HepG2 (cell line): Measurements from ENCODE around the gene PAN3. TPM values are rescaled to one million over a fixed set of nuclear protein-coding genes. Genes with fewer than 3 reads are reported as not detected.

Experiments used
- ATAC-seq: fragments of 200-7000 bp; cut with Tn5 transposase; 3 replicates; pipeline ENCODE4 v1.9.1; 2020; ENCODE audit warnings: mild to moderate bottlenecking, moderate library complexity
- BruUV-seq: library from RNA; stranded (reverse); fragments of 400-500 nt; replicated peaks from 2 replicates; lab custom pipeline; 2021; lab: Mats Ljungman, UMichigan
- CTCF ChIA-PET: fragments of 300-600 bp; formaldehyde crosslinking; extraction: SDS; loops from one replicate; lab custom pipeline; 2021; ENCODE audit warnings: low total read pairs, inconsistent platforms, low intra/inter-chr PET ratio; lab: Yijun Ruan, JAX
- POLR2A ChIA-PET: fragments of 350-600 bp; sonication (Branson Sonifier 250); formaldehyde crosslinking; loops from one replicate; lab custom pipeline; 2020; ENCODE audit warnings: antibody characterized with exemption, inconsistent platforms; lab: Yijun Ruan, JAX
- DNase-seq: peaks from one replicate; pipeline ENCODE4 v3.0.0-alpha.2; 2015; ENCODE audit warnings: low spot score
- FAIRE-seq: peaks from 3 replicates; lab custom pipeline; 2011; peaks lifted over from hg19 to GRCh38; lab: Jason Lieb, UNC
- H2AFZ ChIP-seq: one replicate; pipeline ENCODE4 v1.6.1; 2011; ENCODE audit warnings: low read length, inconsistent platforms
- H3K27ac ChIP-seq: fragments of 300-600 bp; 3 replicates; pipeline ENCODE4 v1.8.0; 2011; ENCODE audit warnings: mixed run types, mild to moderate bottlenecking, mixed read lengths, low read length, inconsistent platforms; ENCODE audit not compliant: insufficient read depth; ENCODE audit errors: extremely low read length
- H3K27me3 ChIP-seq, 2 experiments: fragments of 200-600 bp in 1 of 2; 2 replicates in 1 of 2; 3 replicates in 1 of 2; pipeline versions ENCODE4 v1.6.0 to v1.8.0; 2011; ENCODE audit warnings: low read length in 2 of 2, mild to moderate bottlenecking in 2 of 2, moderate library complexity in 2 of 2, inconsistent platforms in 1 of 2; ENCODE audit not compliant: insufficient read depth in 2 of 2, control insufficient read depth in 1 of 2
- H3K36me3 ChIP-seq, 2 experiments: fragments of 200-600 bp in 1 of 2; replicated peaks in 1 of 2; 2 replicates in 1 of 2; 3 replicates in 1 of 2; pipeline versions ENCODE4 v1.5.1 to v1.8.0; 2011; ENCODE audit warnings: low read length in 2 of 2, inconsistent platforms in 1 of 2; ENCODE audit not compliant: insufficient read depth in 2 of 2, control insufficient read depth in 1 of 2
- H3K4me1 ChIP-seq: 2 replicates; pipeline ENCODE4 v1.5.1; 2012; ENCODE audit warnings: low read length, inconsistent platforms; ENCODE audit not compliant: insufficient read depth
- H3K4me2 ChIP-seq: 2 replicates; pipeline ENCODE4 v1.6.0; 2011; ENCODE audit warnings: low read depth, low read length, inconsistent platforms
- H3K4me3 ChIP-seq, 3 experiments: fragments of 200-600 bp in 1 of 3; sonication (generic), shearing (Covaris generic) in 1 of 3; replicated peaks in 1 of 3; 2 replicates each; pipeline ENCODE4 v1.5.1; 2011 to 2016; ENCODE audit warnings: low read length in 3 of 3, inconsistent platforms in 2 of 3, low read depth in 2 of 3, mild to moderate bottlenecking in 2 of 3, control low read depth in 1 of 3, mixed read lengths in 1 of 3; ENCODE audit not compliant: insufficient read depth in 1 of 3
- H3K79me2 ChIP-seq: one replicate; pipeline ENCODE4 v1.6.1; 2011; ENCODE audit warnings: low read length, inconsistent platforms; ENCODE audit not compliant: insufficient read depth
- H3K9ac ChIP-seq: 2 replicates; pipeline ENCODE4 v1.6.0; 2011; ENCODE audit warnings: mild to moderate bottlenecking, low read depth, low read length, inconsistent platforms; ENCODE audit not compliant: insufficient read depth
- H3K9me3 ChIP-seq: 2 replicates; pipeline ENCODE4 v1.5.1; 2012; ENCODE audit warnings: mild to moderate bottlenecking, low read length
- H4K20me1 ChIP-seq: 2 replicates; pipeline ENCODE4 v1.6.0; 2011; ENCODE audit warnings: inconsistent platforms, mild to moderate bottlenecking, low read length, moderate library complexity; ENCODE audit not compliant: insufficient read depth
- ARNT ChIP-seq: fragments of 450-650 bp; IDR thresholded peaks from 2 replicates; pipeline ENCODE4 v1.6.1; 2017
- BATF2 ChIP-seq: sonication (generic); formaldehyde crosslinking; IDR thresholded peaks from 2 replicates; pipeline ENCODE4 v1.8.0; 2022; ENCODE audit warnings: mild to moderate bottlenecking, missing genetic modification reagents, moderate library complexity
- CREB3 ChIP-seq: sonication (generic); formaldehyde crosslinking; IDR thresholded peaks from 2 replicates; pipeline ENCODE4 v1.5.0; 2020; ENCODE audit warnings: missing genetic modification reagents
- FOXK2 ChIP-seq: fragments of 450-650 bp; IDR thresholded peaks from 2 replicates; pipeline ENCODE4 v1.6.1; 2016
- HIVEP1 ChIP-seq: sonication (generic); formaldehyde crosslinking; IDR thresholded peaks from 2 replicates; pipeline ENCODE4 v1.4.0; 2020; ENCODE audit warnings: mild to moderate bottlenecking, missing genetic modification reagents
- KLF11 ChIP-seq: IDR thresholded peaks from 2 replicates; pipeline ENCODE4 v1.6.1; 2016; ENCODE audit warnings: missing compliant biosample characterization
- MXI1 ChIP-seq: IDR thresholded peaks from 3 replicates; pipeline ENCODE4 v1.6.1; 2012; ENCODE audit warnings: low read depth, low read length, inconsistent platforms, borderline replicate concordance
- RBM22 ChIP-seq: fragments of 200-400 bp; formaldehyde crosslinking; optimal IDR thresholded peaks from 2 replicates; pipeline ENCODE3; 2017; ENCODE audit warnings: mild to moderate bottlenecking, low read length, moderate library complexity
- REXO4 ChIP-seq: sonication (generic); formaldehyde crosslinking; IDR thresholded peaks from 2 replicates; pipeline ENCODE4 v1.8.0; 2022; ENCODE audit warnings: missing genetic modification reagents, mild to moderate bottlenecking, borderline replicate concordance
- SKI ChIP-seq: fragments of 450-650 bp; IDR thresholded peaks from one replicate; pipeline ENCODE4 v1.6.1; 2018; ENCODE audit warnings: mild to moderate bottlenecking; ENCODE audit not compliant: partially characterized antibody
- TCF12 ChIP-seq, 2 experiments: fragments of 450-650 bp in 1 of 2; sonication (generic) in 1 of 2; formaldehyde crosslinking in 1 of 2; IDR thresholded peaks; 2 replicates each; pipeline versions ENCODE4 v1.6.1 to v1.8.0; 2017 to 2022; ENCODE audit warnings: antibody characterized with exemption in 1 of 2, mild to moderate bottlenecking in 1 of 2, missing genetic modification reagents in 1 of 2, moderate library complexity in 1 of 2
- ZNF326 ChIP-seq: sonication (generic); formaldehyde crosslinking; IDR thresholded peaks from 2 replicates; pipeline ENCODE4 v1.4.0; 2020; ENCODE audit warnings: missing genetic modification reagents, borderline replicate concordance
- ZNF441 ChIP-seq: sonication (generic); formaldehyde crosslinking; IDR thresholded peaks from 2 replicates; pipeline ENCODE4 v1.7.0; 2021; ENCODE audit warnings: missing genetic modification reagents, borderline replicate concordance
- ZNF605 ChIP-seq: sonication (generic); formaldehyde crosslinking; IDR thresholded peaks from 2 replicates; pipeline ENCODE4 v1.8.0; 2022; ENCODE audit warnings: mild to moderate bottlenecking, missing genetic modification reagents
- ZNF703 ChIP-seq: sonication (generic); formaldehyde crosslinking; IDR thresholded peaks from 2 replicates; pipeline ENCODE4 v1.5.1; 2020; ENCODE audit warnings: missing genetic modification reagents, mild to moderate bottlenecking, moderate library complexity, borderline replicate concordance
- WGBS: methylation state at CpG from one replicate; pipeline ENCODE4 v1.1.6; 2017; ENCODE audit warnings: low lambda C conversion rate; 5-methylcytosine and 5-hydroxymethylcytosine counted together
- in situ Hi-C: cut with HindIII; loops from 2 replicates; pipeline ENCODE4 v1.10.0; 2017; ENCODE audit warnings: low pct_unique_long_range_greater_than_20kb; ENCODE audit not compliant: extremely low pct_ligation_motif_present
- intact Hi-C: fragments of 100-400 bp; cut with micrococcal nuclease; formaldehyde crosslinking; loops from one replicate; pipeline ENCODE4 v1.10.0; 2022; ENCODE audit not compliant: unreplicated experiment
- polyA plus RNA-seq, 8 experiments: library from polyadenylated mRNA; depleted of rRNA in 3 of 8; stranded (reverse) in 7 of 8; unstranded in 1 of 8; fragments of >200 nt; fragmentation: Illumina TruSeq in 4 of 8; extraction: Trizol in 4 of 8; gene quantifications; 2 replicates each; pipeline versions ENCODE4 v1.2.1 to v1.2.3, GENCODE V29; 2011 to 2016; ENCODE audit warnings: low read depth in 4 of 8, missing spikeins in 1 of 8, mixed read lengths in 1 of 8; ENCODE audit not compliant: insufficient read depth in 1 of 8
- total RNA-seq, 5 experiments: library from RNA; depleted of rRNA; stranded (reverse); fragments of >200 nt; fragmentation: Illumina TruSeq; extraction: Trizol; gene quantifications; 2 replicates each; pipeline ENCODE4 v1.2.3, GENCODE V29; 2016; ENCODE audit warnings: low read depth in 1 of 5

Gene PAN3
- total and polyA plus RNA-seq, 2 of the 13 experiments (the other 11 are each of a cell fraction or from before 2014, with no cell fraction given), result 9.7 to 10.6 TPM

GRCh38 chr13:28116736-28117135 lies 21.6 kb upstream of the PAN3 start:
- H3K79me2 ChIP-seq, result no peaks in the 10 kb centered on the region
- no peak overlapping the region for H3K9ac ChIP-seq
- TF ChIP-seq HIVEP1, result no peak
- no peak for TF ChIP-seq KLF11 (CRISPR knock-in tag)
- no peak for TF ChIP-seq SKI
- no peak for TF ChIP-seq MXI1
- TF ChIP-seq BATF2 (CRISPR knock-in tag), result no peak
- no peak for TF ChIP-seq RBM22
- no peak for TF ChIP-seq TCF12 (IDR thresholded peaks at IDR 0.05)
- TF ChIP-seq TCF12 (CRISPR knock-in tag; IDR thresholded peaks at IDR 0.05), result no peak
- TF ChIP-seq ZNF703 (CRISPR knock-in tag), result no peak
- TF ChIP-seq CREB3 (CRISPR knock-in tag), result no peak
- no peak for TF ChIP-seq ARNT
- no peak for TF ChIP-seq FOXK2
- no peak for TF ChIP-seq REXO4 (CRISPR knock-in tag)
- no peak for TF ChIP-seq ZNF605
- TF ChIP-seq ZNF326, result no peak
- no peak for TF ChIP-seq ZNF441 (CRISPR knock-in tag)
- FAIRE-seq, result no peak
- H4K20me1 ChIP-seq, result no peaks in the 10 kb centered on the region
- no peak overlapping the region for H3K4me3 ChIP-seq
- in situ Hi-C loops (no loop called here), intact Hi-C loops (no loop called here)
- 61% methylated on average over 1 of the region's 1 CpG for WGBS
- DNase-seq, result no peak
- no peak overlapping the region for H3K4me2 ChIP-seq
- H3K27ac ChIP-seq, result no peak overlapping the region
- no peaks in the 10 kb centered on the region for H3K9me3 ChIP-seq
- no TSS peak for BruUV-seq
- 0 out of 2 replicates have a peak, but pooled peaks cover 6% of the 10 kb centered on the region for H3K4me1 ChIP-seq
- CTCF ChIA-PET, result no interaction called here
- no peaks in the 10 kb centered on the region for H3K27me3 ChIP-seq
- POLR2A ChIA-PET, result interaction anchor here (0.6 kb wide), 1 partner anchor 29 kb away, joined by 3 read pairs; no protein-coding TSS in a partner anchor
- ATAC-seq, result no peak
- H3K36me3 ChIP-seq, result no peaks in the 10 kb centered on the region
- H2AFZ ChIP-seq, result no peak overlapping the region
